ENCODE results near the gene PHACTR2. TPM values are rescaled to one million over a fixed set of nuclear protein-coding genes. Genes with fewer than 3 reads are reported as not detected.

PHACTR2 gene
- total RNA-seq, 2 donors from 2014 or later: 164 to 222 TPM

DNA sequence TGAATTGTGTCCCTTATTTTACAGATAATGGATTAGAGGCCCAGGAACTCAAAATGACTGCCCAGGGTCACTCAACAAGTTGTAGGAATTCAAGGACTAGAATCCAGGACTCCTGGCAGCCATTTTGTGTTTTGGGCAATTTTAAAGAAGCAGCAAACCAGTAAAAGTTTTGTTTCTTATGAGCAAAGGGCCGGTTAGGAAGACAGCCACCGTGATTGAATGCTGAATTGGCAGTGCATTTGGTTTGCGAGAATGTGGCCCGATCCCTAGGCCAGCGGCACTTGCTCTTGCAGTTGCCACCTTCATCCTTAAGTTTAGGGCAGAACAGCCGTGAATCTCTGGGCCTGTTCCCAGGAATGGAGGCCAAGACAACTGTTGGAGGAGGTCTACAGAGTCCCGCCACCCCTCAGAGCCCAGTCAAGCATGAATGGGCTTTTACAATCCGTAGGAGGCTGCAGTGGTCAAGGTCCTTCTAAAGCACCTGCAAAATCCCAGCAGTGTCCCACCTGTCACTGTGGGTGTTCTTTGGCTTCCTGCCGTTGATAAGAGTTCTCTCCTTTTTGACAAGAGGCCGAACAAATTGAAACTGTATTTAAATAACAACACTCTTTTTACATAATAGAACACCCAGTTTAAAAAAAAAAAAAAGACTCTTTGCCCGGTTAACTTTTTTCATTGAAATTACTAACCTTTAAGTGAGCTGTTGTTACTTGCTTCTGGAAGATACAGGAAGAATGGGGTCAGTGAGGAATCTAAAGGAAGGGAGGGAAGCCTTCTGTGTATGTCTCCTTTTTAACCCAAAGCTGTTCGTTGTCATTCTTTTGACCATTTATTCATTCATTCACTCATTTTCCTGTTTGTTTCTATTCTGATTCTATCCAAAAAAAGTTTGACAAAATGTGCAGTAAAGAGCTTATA lies 68.7 kb downstream of the PHACTR2 start:
- Mint-ChIP-seq H3K27me3 (ENCODE audit: insufficient read depth) (no peaks in the 10 kb centered on the region), H3K36me3 (ENCODE audit: low read depth) (peaks cover 9% of the 10 kb centered on the region), H3K4me1 (peaks cover 81% of the 10 kb centered on the region), H3K4me3 (peak overlapping the region; percentile 27), H3K27ac (peak overlapping the region; percentile 96), H3K9me3 (no peaks in the 10 kb centered on the region)
- no peaks in the 10 kb centered on the region for H3K9me3 ChIP-seq (ENCODE audit: control insufficient read depth, low read length)
- H3K4me3 ChIP-seq (ENCODE audit: low read length): peak overlapping the region; percentile 61
- H3K27ac ChIP-seq (ENCODE audit: low read depth, low read length): peak overlapping the region; percentile 75
- H3K27me3 ChIP-seq (ENCODE audit: control insufficient read depth, insufficient read depth, low read length, poor library complexity, severe bottlenecking): no peaks in the 10 kb centered on the region
- H3K9ac ChIP-seq (ENCODE audit: extremely low read depth, low read length, poor library complexity, severe bottlenecking): peak overlapping the region; percentile 31
- DNase-seq: peak; percentile 91
- 9 to 18% methylated on average over 7 to 12 of the region's 12 CpGs for WGBS, 2 experiments (ENCODE audit: insufficient coverage in 1 of 2, insufficient read length in 1 of 2)
- H3K4me1 ChIP-seq (ENCODE audit: control insufficient read depth, insufficient read depth, low read length): peaks cover 49% of the 10 kb centered on the region
- TF ChIP-seq CTCF (conservative IDR thresholded peaks at IDR 0.05): no peak
- peaks cover 40% of the 10 kb centered on the region for H3K36me3 ChIP-seq (ENCODE audit: control insufficient read depth, insufficient read depth, low read length)

- Mint-ChIP-seq H3K9me3 (no peaks in the 10 kb centered on the region), H3K4me3 (no peak overlapping the region), H3K27me3 (ENCODE audit: insufficient read depth) (no peaks in the 10 kb centered on the region), H3K36me3 (ENCODE audit: low read depth) (peaks cover 2% of the 10 kb centered on the region), H3K27ac (peak overlapping the region; percentile 64), H3K4me1 (peaks cover 81% of the 10 kb centered on the region)
- DNase-seq: peak; percentile 88
- TF ChIP-seq CTCF (conservative IDR thresholded peaks at IDR 0.05): no peak
- Histone ChIP-seq H3K27me3 (ENCODE audit: control insufficient read depth, insufficient read depth, low read length, poor library complexity, severe bottlenecking) (no peaks in the 10 kb centered on the region), H3K9me3 (ENCODE audit: control insufficient read depth, low read length) (no peaks in the 10 kb centered on the region), H3K4me1 (ENCODE audit: control insufficient read depth, insufficient read depth, low read length) (peaks cover 45% of the 10 kb centered on the region), H3K27ac (ENCODE audit: low read depth, low read length) (no peak overlapping the region), H3K9ac (ENCODE audit: extremely low read depth, low read length, poor library complexity, severe bottlenecking) (no peak overlapping the region), H3K4me3 (ENCODE audit: low read length) (peak overlapping the region; percentile 61), H3K36me3 (ENCODE audit: control insufficient read depth, insufficient read depth, low read length) (peaks cover 39% of the 10 kb centered on the region)
- 44 to 85% methylated on average over 4 to 8 of the region's 8 CpGs for WGBS, 2 experiments (ENCODE audit: insufficient coverage in 1 of 2, insufficient read length in 1 of 2)
These were observed 69.6 kb downstream of the PHACTR2 start for GRCh38 chr6:143747347-143747842.

- TF ChIP-seq CTCF (conservative IDR thresholded peaks at IDR 0.05): no peak
- Histone ChIP-seq H3K4me3 (ENCODE audit: low read length) (no peak overlapping the region), H3K36me3 (ENCODE audit: control insufficient read depth, insufficient read depth, low read length) (peaks cover 59% of the 10 kb centered on the region), H3K27me3 (ENCODE audit: control insufficient read depth, insufficient read depth, low read length, poor library complexity, severe bottlenecking) (no peaks in the 10 kb centered on the region), H3K4me1 (ENCODE audit: control insufficient read depth, insufficient read depth, low read length) (peaks cover 29% of the 10 kb centered on the region), H3K9me3 (ENCODE audit: control insufficient read depth, low read length) (no peaks in the 10 kb centered on the region), H3K9ac (ENCODE audit: extremely low read depth, low read length, poor library complexity, severe bottlenecking) (no peak overlapping the region), H3K27ac (ENCODE audit: low read depth, low read length) (no peak overlapping the region)
- Mint-ChIP-seq H3K27ac (no peak overlapping the region), H3K9me3 (no peaks in the 10 kb centered on the region), H3K36me3 (ENCODE audit: low read depth) (peaks cover 17% of the 10 kb centered on the region), H3K27me3 (ENCODE audit: insufficient read depth) (no peaks in the 10 kb centered on the region), H3K4me3 (no peak overlapping the region), H3K4me1 (peaks cover 61% of the 10 kb centered on the region)
- no peak for DNase-seq
- WGBS, 2 experiments (ENCODE audit: insufficient coverage in 1 of 2, insufficient read length in 1 of 2): 78% methylated on average over 1 of the region's 1 CpG; no CpG with 5 or more reads in 1 of the 2 experiments
These were observed 72.1 kb downstream of the PHACTR2 start for GRCh38 chr6:143749891-143750290.

Data from endodermal cell (in vitro differentiated cells).